ENCODE results near the gene CENPV. TPM values are rescaled to one million over a fixed set of nuclear protein-coding genes. Genes with fewer than 3 reads are reported as not detected.

The CENPV gene
- total RNA-seq, 4 donors from 2014 or later = 18.3 to 39.4 (median 28.5) TPM

DNA sequence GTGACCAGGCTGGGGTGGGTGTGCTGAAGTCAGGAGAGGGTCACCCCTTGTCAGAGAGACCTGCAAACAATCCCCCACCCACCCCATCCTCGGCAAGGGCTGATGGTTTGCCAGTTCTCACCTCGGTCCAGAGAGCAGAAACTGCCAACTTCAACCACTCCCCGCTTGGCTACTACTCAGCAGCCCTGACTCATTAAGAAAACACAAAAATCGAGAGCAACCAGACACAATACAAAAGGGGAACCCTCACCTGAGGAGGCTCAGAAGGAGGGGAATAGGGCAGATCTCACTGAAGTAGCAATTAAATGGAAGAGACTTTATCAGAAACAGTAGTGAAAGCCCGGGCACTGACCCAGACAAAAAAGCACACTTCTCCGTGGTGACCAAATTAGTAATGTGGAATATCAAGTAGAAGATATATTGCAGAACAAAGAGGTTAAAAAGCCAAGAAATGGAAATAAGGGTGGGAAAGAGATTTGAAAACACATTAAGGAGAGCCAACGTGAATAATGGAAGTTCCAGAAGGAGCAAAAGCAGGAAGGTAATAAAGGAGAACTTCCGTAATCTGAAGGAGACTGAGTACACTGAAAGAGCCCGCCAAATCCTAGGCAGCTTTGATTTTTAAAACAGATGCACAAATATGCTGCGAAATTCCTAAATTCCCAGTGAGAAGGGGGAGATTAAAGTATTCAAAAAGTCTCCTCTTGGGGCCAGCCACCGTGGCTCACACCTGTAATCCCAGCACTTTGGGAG, 23.6 kb downstream of the CENPV start:
- DNase-seq (no peak), ATAC-seq (no peak)
- in situ Hi-C loops (cut with MboI; ENCODE audit: low sequenced_read_pairs in 4 of 4) = no loop called here
- no peak overlapping the region for H3K27ac ChIP-seq
- intact Hi-C loops (cut with DNase I; ENCODE audit: low total_unique reads) = no loop called here
- H3K27me3 ChIP-seq = no peaks in the 10 kb centered on the region
- no peaks in the 10 kb centered on the region for H3K4me1 ChIP-seq
- H3K36me3 ChIP-seq = peaks cover 0 to 23% of the 10 kb centered on the region in 2 donors
- H3K4me3 ChIP-seq = no peak overlapping the region
- no peaks in the 10 kb centered on the region for H3K9me3 ChIP-seq
- TF ChIP-seq CTCF (IDR thresholded peaks at IDR 0.05 in 4 of 5, conservative IDR thresholded peaks at IDR 0.05 in 1 of 5) (no peak), POLR2A (IDR thresholded peaks at IDR 0.05) (no peak)

GRCh38 chr17:16328997-16329396, 24.3 kb downstream of the CENPV start:
- Histone ChIP-seq H3K27ac (no peak overlapping the region), H3K4me1 (no peaks in the 10 kb centered on the region), H3K4me3 (no peak overlapping the region), H3K36me3 (peaks cover 0 to 23% of the 10 kb centered on the region in 2 donors), H3K27me3 (no peaks in the 10 kb centered on the region), H3K9me3 (no peaks in the 10 kb centered on the region)
- in situ Hi-C loops (cut with MboI; ENCODE audit: low sequenced_read_pairs in 4 of 4) = no loop called here
- no peak for TF ChIP-seq POLR2A (IDR thresholded peaks at IDR 0.05)
- no peak for TF ChIP-seq CTCF (IDR thresholded peaks at IDR 0.05 in 4 of 5, conservative IDR thresholded peaks at IDR 0.05 in 1 of 5)
- intact Hi-C loops (cut with DNase I; ENCODE audit: low total_unique reads) = no loop called here
- ATAC-seq (no peak), DNase-seq (no peak)

DNA sequence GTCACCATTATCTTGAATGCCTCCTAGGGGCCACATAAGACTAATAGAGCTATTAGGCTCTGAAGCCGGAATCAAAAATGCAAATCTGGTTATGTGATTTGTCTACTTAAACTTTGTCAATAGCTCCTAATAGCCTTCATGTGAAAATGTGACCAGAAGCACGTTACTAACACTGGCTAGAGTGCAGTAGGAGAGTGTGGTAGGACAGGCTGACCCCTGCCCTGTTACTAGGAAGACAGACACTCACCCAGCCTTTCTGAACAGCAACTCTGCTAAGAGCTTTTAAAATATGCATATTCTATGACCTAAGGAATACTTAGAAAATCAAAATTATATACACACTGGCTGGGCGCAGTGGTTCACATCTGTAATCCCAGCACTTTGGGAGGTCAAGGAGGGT, 26.3 kb downstream of the CENPV start:
- Histone ChIP-seq H3K36me3 (peaks cover 0 to 23% of the 10 kb centered on the region in 2 donors), H3K27ac (no peak overlapping the region), H3K4me3 (no peak overlapping the region), H3K4me1 (no peaks in the 10 kb centered on the region), H3K27me3 (no peaks in the 10 kb centered on the region), H3K9me3 (no peaks in the 10 kb centered on the region)
- TF ChIP-seq POLR2A (IDR thresholded peaks at IDR 0.05) = no peak
- TF ChIP-seq CTCF (IDR thresholded peaks at IDR 0.05 in 4 of 5, conservative IDR thresholded peaks at IDR 0.05 in 1 of 5) = no peak
- DNase-seq (no peak), ATAC-seq (no peak)
- in situ Hi-C loops (cut with MboI; ENCODE audit: low sequenced_read_pairs in 4 of 4) (no loop called here), intact Hi-C loops (cut with DNase I; ENCODE audit: low total_unique reads) (no loop called here)

- DNase-seq = no peak
These were observed 27.3 kb downstream of the CENPV start for GRCh38 chr17:16325964-16326363.

More at GRCh38 chr17:16325964-16326363, 27.3 kb downstream of the CENPV start:
- intact Hi-C loops (cut with DNase I; ENCODE audit: low total_unique reads) = no loop called here
- H3K27ac ChIP-seq = no peak overlapping the region
- H3K9me3 ChIP-seq = no peaks in the 10 kb centered on the region
- no peak for ATAC-seq
- TF ChIP-seq POLR2A (IDR thresholded peaks at IDR 0.05) (no peak), CTCF (IDR thresholded peaks at IDR 0.05 in 4 of 5, conservative IDR thresholded peaks at IDR 0.05 in 1 of 5) (no peak)
- H3K4me3 ChIP-seq = no peak overlapping the region
- in situ Hi-C loops (cut with MboI; ENCODE audit: low sequenced_read_pairs in 4 of 4) = no loop called here
- H3K4me1 ChIP-seq = no peaks in the 10 kb centered on the region
- H3K36me3 ChIP-seq = peaks cover 0 to 23% of the 10 kb centered on the region in 2 donors
- H3K27me3 ChIP-seq = no peaks in the 10 kb centered on the region

Data from gastrocnemius medialis (tissue), 4 donors.